GM11168 (cell line): ENCODE measurements around the gene MCU.
"Not testable (repeated sequence)": the region's sequence is repeated elsewhere in the genome, so short reads cannot be mapped to it uniquely, and the experiment has no call there.

Source experiments
- in situ Hi-C: fragments of 300-500 bp; cut with MboI; formaldehyde crosslinking; loops from one replicate; pipeline ENCODE4 v1.12.0; 2022; ENCODE audit warnings: low sequenced_read_pairs; ENCODE audit not compliant: unreplicated experiment

The MCU gene, protein sequence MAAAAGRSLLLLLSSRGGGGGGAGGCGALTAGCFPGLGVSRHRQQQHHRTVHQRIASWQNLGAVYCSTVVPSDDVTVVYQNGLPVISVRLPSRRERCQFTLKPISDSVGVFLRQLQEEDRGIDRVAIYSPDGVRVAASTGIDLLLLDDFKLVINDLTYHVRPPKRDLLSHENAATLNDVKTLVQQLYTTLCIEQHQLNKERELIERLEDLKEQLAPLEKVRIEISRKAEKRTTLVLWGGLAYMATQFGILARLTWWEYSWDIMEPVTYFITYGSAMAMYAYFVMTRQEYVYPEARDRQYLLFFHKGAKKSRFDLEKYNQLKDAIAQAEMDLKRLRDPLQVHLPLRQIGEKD

DNA sequence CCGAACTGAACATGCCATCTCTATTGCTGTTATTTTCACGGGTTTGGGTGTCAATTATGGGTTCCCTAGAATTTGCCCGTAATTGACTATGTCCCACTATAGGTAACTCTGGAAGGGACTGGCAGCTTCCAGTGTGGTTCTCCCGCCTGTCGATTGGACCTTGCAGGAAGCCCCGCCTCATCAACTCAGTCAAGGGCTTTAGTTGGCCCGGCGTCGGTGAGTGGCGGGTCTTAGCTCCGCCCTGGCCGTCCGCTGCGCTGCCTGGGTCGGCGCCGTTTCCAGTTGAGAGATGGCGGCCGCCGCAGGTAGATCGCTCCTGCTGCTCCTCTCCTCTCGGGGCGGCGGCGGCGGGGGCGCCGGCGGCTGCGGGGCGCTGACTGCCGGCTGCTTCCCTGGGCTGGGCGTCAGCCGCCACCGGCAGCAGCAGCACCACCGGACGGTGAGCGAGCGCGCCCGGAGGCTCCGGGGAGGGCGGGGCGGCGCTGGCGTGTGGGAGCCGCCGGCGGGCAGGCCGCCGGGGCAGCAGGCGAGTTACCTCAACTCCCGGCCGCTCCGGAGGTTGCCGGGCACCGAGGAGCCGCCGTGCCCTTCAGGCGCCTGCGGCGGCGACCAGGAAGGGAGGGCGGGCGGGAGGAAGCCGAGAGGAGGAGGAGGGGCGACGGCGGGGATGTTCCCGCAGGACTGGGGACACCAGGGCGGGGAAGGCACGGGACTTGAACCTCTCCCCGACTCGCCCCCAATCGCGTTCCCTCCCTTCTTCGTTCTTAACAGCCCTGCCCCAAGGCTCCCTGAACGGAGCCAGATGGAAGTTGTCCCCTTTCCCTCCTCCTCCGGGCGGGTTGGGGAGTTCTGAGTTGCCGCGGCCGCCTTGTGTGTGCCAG lies at the start of gene MCU:
MCU (plus strand) TSS at position 281 of the 881 bp plus-strand sequence; CDS start at position 290, 9 bp downstream.
- in situ Hi-C loops, result loop anchor here (25.0 kb wide), 1 partner anchor 330 kb away; the partner anchor contains the start of gene DNAJB12

DNA sequence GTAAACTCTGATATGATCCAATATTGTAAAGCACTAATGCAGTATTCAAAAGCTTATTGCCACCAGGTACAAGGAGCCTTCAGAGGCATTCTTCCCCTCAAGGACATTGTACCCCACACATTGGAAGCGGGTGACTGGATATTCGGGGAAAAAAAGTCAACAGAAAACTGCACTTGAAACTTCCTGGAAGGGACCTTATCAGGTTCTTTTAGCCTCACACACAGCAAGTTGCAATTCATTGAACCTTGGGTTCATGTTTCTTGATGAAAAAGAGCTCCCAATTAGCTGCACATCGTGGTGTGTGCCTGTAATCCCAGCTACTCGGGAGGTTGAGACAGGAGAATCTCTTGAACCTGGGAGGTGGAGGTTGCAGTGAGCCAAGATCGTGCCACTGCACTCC lies 49.6 kb upstream of the MCU start:
- in situ Hi-C loops, result no loop called here

DNA sequence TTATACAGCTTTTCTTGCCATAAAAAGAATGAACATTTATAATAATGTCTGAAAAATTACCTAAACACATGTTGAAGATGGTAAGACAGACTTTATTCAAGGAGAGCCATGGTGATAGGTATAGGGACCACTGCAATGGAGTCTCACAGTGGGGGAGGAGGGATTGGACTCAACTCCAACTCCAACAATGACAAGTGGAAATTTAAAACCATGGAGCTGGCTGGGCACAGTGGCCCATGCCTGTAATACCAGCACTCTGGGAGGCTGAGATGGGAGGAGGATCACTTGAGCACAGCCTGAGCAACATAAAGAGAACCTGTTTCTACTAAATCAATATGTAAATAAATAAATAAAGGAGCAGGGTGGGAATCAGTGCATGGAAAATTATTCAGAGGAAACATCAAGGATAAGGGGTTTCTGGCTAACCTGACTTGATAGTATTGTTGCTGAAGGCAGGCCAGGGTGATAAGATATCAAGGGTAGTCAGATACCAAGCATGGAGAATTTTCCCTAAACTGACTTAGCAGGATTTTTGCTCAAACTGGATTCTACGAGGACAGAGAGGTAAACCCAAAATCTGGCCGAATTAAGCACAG lies 46.6 kb upstream of the MCU start:
- in situ Hi-C loops, result no loop called here

DNA sequence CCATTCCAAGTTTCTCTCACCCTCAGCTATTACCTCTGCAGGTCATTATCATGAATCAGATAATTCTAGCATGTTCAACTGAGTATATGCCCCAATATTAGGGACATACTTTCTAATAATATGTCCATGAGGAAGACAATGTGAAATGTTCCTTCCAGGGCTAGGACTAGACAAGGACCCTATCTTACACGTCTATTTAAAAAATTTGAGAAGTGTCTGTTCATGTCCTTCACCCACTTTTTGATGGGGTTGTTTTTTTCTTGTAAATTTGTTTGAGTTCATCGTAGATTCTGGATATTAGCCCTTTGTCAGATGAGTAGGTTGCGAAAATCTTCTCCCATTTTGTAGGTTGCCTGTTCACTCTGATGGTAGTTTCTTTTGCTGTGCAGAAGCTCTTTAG lies 45.0 kb upstream of the MCU start:
- in situ Hi-C loops, result not testable (repeated sequence)

DNA sequence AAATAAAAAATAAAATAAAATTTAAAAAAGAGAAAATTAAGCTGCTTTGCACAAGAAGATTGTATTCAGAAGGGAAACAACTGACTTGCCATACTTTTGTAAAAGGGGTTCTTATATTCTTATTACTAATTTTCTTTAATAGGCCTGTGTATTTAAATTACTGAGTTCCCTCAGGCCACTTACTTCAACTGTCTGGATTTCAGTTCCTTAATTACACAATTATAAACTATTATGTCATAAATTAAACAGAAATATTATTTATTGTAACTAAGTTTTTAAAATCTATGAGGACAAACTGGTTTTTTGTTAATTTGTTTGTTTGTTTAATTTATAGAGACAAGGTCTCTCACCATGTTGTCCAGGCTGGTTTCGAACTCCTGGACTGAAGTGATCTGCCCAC lies 43.6 kb upstream of the MCU start:
- in situ Hi-C loops, result no loop called here

DNA sequence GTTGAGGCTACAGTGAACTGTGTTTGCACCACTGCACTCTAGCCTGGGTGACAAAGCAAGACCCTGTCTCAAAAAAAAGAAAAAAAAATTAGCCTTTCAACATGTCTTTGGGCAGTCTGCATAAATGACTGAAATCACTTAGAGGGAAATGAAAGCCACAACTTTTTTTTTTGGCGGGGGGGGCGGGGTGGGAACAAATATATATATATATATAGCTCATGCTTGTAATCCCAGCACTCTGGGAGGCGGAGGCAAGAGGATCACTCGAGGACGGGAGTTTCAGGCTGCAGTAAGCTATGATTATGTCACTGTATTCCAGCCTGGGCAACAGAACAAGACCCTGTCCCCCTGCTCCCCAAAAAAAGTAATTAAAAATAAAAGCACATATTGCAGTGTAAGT lies 42.7 kb upstream of the MCU start:
- in situ Hi-C loops, result no loop called here

DNA sequence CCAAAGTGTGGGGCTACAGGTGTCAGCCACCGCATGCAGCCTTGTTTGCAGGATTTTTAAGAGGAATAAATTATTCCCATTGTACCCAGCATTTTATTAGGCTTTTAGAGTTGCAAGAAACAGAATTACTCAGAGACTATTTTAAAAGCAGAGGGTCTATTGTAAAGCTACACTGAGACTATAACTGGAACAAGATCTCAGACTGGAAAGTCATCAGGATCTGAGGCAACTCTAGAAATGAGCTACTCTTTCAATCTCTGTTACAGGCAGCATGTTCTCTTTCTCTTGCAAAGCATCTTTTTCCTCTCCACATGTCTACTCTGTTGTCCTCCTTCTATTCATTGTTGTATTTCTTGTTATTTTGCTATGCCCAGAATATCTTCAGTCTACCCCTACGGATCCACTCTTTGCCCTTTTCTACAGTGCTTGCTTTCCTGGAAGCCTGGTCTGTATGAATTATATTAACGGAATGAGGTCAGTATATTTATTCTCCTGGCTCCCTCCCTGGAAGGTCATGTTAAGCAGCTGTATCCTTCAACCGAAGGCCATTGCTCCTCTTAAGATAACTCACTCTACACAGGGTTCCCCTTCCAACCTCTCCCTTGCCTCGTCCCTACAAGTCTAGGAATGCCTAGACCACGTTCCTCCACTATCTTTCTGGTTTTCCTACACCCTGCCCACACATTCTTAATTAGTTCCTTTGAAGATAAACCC lies 38.4 kb upstream of the MCU start:
- in situ Hi-C loops, result no loop called here

DNA sequence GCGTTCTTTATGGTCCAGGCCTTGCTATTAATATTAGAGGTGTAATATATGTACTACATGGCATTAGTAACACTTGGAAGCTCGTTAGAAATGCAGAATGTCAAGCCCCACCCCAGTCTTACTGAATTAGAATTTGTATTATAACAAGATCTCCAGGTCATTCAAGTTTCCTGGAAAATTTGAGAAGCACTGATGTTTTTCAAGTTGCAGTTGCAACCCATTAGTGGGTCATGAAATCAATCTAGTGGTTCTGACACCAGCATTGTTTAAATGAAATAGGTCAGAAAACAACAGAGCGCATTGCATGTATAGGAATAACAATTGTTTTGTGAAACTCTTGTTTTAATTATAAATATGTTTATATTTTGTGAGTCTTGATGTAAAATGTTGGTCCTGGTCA lies 37.2 kb upstream of the MCU start:
- in situ Hi-C loops, result no loop called here

DNA sequence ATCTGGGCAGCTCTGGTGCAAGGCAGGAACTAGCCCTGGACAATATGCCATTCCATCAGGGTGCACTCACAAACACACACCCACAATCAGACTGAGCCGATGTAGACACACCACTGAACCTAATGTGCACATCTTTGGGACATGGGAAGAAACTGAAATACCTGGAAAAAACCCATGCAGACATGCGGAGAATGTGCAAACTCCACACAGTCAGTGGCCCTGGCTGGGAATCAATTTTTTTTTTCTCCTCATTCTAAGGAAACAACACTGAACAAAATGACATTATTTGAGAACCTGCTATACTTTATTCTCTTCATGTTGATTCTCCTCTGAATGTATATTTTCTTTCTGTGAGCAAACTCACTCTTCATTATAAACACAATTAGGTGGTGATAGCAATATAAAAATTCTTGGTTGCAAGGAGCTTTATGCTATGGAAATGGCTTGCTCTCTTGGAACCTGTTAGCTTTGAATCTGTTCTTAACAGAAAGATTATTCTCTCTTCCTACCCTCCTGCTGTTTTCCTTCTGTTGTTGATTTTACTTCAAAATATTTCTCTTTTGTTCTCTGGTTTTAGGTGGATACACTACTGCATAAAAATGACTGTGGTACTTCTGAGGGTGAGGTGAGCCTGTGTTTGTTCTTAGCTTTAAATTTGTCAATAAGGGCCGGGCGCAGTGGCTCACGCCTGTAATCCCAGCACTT lies 33.1 kb upstream of the MCU start:
- in situ Hi-C loops, result no loop called here

DNA sequence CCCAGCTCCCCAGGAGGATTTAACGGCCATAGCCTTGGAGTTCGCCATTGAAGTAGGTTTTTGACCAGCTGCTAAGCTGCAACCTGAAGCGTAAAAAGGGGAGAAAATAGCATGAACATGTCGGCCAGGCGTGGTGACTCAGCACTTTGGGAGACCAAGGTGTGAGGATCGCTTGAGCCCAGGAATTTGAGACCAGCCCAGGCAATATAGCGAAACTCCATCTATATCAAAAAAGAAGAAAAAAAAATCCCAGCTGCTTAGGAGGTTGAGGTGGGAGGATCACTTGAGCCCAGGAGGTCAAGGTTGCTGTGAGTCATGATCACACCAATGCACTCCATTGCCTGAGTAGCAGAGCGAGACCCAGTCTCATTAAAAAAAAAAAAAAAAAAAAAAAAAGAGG lies 32.2 kb upstream of the MCU start:
- in situ Hi-C loops, result no loop called here

DNA sequence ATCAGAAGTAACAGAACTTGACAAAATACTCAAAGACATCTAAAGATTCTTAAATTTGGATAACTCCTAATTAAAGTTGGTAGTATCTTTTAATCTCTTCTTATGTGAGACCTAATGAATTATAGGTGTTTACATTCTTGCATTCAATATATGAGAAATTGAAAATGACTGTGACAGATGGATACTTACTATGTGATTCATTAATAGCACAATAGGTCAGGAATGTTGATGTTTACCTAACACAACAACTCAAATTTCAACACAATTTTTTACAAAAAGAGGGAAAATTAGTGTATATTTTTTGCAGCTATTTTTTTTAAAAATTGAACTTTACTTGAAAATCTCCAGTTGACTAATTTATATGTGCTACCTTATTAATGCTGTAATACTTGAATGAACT lies 31.7 kb upstream of the MCU start:
- in situ Hi-C loops, result no loop called here

DNA sequence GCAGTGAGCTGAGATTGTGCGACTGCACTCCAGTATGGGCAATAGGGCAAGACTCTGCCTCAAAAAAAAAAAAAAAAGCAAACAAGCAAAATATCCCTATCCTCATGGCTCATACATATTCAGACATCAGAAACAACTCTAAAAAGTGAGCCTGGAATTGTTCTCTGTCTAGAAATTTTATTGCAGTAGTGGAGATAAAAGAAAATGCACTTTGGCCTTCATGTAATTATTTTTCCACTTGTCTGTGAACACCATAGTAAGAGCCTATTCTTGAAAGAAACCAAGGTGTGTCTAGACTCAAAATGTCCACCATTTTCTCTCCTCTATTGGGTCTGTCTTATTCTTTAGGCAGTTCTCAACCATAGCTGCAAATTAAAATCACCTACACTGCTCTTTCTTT lies 30.5 kb upstream of the MCU start:
- in situ Hi-C loops, result no loop called here

DNA sequence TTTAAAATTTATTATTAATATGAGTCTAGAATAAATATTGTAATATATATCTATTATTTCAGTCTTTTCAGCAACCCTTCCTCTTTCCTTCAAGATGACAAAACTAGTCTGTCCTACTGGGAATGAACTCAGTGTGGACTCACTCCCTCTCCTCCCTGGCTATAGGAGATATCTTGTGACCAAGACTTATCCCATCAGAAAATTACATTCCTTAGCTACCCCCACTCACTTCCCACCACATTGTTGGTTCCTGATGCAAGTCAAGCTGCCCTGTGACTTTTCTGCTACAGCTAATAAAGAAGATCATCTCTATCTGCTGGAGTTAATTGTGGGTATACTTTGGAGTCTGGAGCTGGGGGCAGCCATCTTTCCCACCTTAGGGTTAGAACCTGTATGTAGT lies 28.0 kb upstream of the MCU start:
- in situ Hi-C loops, result no loop called here

DNA sequence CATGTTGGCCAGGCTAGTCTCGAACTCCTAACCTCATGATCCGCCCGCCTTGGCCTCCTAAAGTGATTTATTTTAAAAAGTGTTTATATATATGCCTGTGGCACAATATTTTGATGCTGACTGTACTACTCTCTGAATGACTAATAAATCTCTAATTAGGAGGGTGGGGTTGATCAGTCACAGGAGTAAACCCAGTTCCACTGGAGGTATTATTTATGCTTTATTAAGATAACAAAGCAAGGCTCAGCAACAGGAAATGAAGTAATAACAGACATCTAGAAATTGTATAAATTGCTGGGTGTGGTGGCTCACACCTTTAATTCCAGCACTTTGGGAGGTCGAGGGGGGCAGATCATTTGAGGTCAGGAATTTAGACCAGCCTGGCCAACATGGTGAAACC lies 26.0 kb upstream of the MCU start:
- in situ Hi-C loops, result no loop called here

DNA sequence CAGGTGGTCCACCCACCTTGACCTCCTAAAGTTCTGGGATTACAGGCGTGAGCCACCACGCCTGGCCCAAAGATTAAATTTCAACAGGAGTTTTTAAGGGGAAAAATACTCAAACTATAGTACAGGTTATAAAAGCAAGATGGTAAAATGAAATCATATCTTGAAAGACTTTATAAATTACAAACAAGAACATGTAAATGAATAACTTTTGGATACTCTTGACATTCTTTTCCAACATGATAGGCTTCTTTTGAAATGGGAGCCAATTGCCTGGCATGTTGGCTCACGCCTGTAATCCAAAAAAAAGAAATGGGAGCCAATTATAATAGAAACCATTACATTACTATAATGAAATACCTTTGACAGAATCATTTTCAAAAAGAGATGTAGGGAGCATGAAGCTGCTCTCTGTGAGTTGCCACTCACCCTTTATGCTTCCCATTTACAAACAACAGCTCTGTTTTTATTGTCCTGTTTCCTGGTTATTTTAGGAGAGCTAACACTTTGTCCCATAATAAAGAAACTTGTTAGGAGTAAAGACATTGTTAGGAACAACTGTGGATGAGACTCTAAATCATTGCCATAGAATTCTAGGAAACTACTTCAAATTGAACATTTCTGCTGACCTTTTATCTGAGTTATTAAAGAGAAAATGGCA lies 24.6 kb upstream of the MCU start:
- in situ Hi-C loops, result no loop called here

DNA sequence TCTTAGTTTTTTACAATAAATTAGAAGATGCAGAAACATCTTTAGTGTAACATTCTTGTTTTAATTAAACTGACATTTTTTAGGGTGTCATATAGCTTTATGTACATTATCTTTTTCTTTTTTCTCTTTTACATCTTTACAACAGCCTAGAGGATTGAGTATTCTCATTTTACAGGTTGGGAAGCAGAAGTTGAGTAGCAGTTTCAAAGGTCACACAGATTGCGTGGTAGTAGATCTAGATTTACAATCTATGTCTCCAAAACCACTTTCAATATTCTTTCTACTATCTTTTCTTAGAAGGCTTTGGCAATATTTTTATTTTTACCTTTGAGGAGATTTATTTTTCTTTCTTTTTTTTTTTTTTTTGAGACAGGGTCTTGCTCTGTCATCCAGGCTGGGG lies 18.7 kb upstream of the MCU start:
- in situ Hi-C loops, result no loop called here

DNA sequence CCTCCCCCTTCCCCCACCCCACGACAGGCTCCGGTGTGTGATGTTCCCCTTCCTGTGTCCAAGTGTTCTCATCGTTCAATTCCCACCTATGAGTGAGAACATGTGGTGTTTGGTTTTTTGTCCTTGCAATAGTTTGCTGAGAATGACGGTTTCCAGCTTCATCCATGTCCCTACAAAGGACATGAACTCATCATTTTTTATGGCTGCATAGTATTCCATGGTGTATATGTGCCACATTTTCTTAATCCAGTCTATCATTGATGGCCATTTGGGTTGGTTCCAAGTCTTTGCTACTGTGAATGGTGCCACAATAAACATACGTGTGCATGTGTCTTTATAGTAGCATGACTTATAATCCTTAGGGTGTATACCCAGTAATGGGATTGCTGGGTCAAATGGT lies 17.8 kb upstream of the MCU start:
- in situ Hi-C loops, result not testable (repeated sequence)

DNA sequence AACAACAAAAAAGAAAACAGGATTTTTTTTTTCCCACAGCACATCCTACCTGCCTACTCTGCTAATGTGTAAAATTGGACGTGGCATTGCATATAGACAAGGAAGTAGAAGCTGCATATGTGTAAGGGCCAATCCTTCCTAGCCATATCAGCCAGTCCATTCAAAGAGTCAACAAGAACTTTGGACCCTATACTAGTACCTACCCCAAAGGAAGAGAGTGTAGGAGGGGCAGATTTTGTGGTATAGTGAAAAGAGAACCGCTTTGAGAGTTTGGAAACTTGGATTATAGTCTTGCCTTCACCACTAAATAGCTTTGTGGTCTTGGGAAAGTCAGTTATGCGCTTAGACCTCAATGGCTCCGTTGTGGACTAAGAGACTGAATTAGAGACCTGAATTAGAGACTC lies 12.1 kb upstream of the MCU start:
- in situ Hi-C loops, result loop anchor here (25.0 kb wide), 1 partner anchor 318 kb away; the partner anchor contains the start of gene DNAJB12

DNA sequence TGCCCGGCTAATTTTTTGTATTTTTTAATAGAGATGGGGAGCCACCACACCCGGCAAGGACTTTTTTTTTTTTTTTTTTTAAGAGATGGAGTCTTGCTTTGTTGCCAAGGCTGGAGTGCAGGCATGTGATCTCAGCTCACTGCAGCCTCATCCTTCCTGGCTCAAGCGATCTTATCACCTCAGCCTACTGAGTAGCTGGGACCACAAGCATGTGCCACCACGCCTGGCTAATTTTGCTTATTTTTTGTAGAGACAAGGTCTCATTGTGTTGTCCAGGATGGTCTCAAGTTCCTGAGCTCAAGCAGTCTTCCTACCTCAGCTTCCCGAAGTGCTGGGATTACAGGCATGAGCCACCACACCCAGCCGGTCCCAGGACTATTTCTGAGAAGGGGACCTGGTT lies 9.3 kb upstream of the MCU start:
- in situ Hi-C loops, result loop anchor here (25.0 kb wide), 1 partner anchor 320 kb away; the partner anchor contains the start of gene DNAJB12
